ENCODE measurements around the gene TMEM258. TPM values are rescaled to one million over a fixed set of nuclear protein-coding genes. Genes with fewer than 3 reads are reported as not detected.
A peak's percentile ranks its signal among the peaks of the same experiment; 100 is the strongest.

Gene TMEM258
- total RNA-seq, 1 donor from 2014 or later = 75.8 TPM

DNA sequence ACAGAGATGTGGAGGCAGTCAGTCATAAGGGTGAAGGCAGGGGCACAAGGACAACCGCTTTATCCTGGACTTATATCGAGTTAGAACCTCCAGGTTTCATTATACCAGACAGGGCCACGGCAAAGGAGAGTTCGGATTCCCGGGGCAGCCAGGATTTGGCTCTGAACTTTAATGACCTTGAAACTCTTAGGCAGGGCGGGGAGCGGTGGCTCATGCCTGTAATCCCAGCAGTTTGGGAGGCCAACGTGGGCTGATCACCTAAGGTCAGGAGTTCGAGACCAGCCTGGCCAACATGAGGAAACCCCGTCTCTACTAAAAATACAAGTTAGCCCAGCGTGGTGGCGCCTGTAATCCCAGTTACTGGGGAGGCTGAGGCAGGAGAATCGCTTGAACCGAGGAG lies 41.0 kb downstream of the TMEM258 start:
- no peak overlapping the region for H3K4me3 ChIP-seq (ENCODE audit: low read depth, low read length)
- TF ChIP-seq, protein P1, sequence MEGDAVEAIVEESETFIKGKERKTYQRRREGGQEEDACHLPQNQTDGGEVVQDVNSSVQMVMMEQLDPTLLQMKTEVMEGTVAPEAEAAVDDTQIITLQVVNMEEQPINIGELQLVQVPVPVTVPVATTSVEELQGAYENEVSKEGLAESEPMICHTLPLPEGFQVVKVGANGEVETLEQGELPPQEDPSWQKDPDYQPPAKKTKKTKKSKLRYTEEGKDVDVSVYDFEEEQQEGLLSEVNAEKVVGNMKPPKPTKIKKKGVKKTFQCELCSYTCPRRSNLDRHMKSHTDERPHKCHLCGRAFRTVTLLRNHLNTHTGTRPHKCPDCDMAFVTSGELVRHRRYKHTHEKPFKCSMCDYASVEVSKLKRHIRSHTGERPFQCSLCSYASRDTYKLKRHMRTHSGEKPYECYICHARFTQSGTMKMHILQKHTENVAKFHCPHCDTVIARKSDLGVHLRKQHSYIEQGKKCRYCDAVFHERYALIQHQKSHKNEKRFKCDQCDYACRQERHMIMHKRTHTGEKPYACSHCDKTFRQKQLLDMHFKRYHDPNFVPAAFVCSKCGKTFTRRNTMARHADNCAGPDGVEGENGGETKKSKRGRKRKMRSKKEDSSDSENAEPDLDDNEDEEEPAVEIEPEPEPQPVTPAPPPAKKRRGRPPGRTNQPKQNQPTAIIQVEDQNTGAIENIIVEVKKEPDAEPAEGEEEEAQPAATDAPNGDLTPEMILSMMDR (IDR thresholded peaks at IDR 0.05; ENCODE audit: insufficient read depth, low read length, poor library complexity, severe bottlenecking) = no peak
- DNase-seq (ENCODE audit: low read depth) = no peak
- no peaks in the 10 kb centered on the region for H3K27me3 ChIP-seq (ENCODE audit: control insufficient read depth, insufficient read depth, low read length)
- H3K36me3 ChIP-seq (ENCODE audit: control insufficient read depth, insufficient read depth, low read length) = no peaks in the 10 kb centered on the region

DNA sequence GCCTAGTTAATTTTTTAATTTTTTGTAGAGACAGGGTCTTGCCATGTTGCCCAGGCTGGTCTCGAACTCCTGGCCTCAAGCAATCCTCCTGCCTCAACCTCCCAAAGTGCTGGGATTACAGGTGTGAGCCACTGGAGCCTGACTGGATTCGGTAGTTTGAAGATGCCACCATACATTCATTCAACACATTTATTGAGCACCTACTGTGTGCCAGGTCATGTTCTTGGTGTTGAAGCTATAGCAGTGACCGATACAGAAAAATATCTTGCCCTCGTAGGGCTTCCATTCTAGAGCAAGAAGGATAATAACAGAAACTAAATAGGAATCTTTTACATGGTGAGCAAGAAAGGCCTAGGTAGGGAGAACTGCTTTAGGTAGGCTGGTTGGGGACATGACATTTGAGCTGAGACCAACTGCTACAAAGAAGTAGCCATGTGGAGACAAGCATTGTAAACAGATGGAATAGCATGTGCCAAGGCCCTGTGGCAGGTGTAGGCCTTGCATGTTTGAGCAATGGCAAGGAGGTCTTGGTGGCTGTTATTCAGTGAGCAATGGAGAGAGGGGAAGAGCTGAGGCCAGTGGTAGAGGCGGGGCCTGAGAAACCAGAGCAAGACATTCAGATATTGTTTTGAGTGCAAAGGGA lies 41.6 kb downstream of the TMEM258 start:
- H3K36me3 ChIP-seq (ENCODE audit: control insufficient read depth, insufficient read depth, low read length) = no peaks in the 10 kb centered on the region
- H3K4me3 ChIP-seq (ENCODE audit: low read depth, low read length) = no peak overlapping the region
- TF ChIP-seq, protein P1 (IDR thresholded peaks at IDR 0.05; ENCODE audit: insufficient read depth, low read length, poor library complexity, severe bottlenecking) = no peak
- DNase-seq (ENCODE audit: low read depth) = no peak
- no peaks in the 10 kb centered on the region for H3K27me3 ChIP-seq (ENCODE audit: control insufficient read depth, insufficient read depth, low read length)

DNA sequence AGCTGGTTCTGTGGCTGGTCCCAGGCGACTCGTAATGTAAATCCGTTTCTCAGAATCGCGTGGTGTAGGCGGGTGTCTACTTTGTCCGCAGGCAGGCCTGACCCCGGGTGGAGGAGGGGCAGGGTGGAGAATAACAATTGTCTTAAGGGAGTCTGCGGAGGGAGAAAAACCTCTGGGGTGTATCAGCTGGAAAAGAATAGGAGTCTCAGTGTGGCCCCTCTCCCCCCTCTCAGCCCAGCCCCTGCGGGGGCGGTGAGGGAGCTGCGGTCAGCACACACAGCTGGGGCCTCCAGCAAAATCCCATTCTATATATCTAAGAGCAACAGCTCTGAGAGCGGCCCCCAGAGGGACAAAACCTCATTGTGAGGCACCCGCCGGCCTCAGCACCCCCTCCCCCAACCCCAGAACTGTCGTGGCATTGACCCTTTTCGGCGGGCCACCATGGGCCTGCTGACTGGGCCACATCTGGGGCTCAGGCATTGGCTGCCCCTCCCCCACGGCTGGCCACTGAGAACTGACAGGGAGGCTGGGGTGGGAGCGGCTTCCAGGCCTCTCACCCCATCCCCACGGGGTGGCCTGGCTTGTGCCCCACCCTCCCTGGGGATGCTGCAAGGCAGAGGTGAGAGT lies 42.7 kb downstream of the TMEM258 start:
- Histone ChIP-seq H3K27me3 (ENCODE audit: control insufficient read depth, insufficient read depth, low read length) (no peaks in the 10 kb centered on the region), H3K4me3 (ENCODE audit: low read depth, low read length) (no peak overlapping the region), H3K36me3 (ENCODE audit: control insufficient read depth, insufficient read depth, low read length) (no peaks in the 10 kb centered on the region)
- DNase-seq (ENCODE audit: low read depth) = no peak
- TF ChIP-seq, protein P1 (IDR thresholded peaks at IDR 0.05; ENCODE audit: insufficient read depth, low read length, poor library complexity, severe bottlenecking) = no peak

DNA sequence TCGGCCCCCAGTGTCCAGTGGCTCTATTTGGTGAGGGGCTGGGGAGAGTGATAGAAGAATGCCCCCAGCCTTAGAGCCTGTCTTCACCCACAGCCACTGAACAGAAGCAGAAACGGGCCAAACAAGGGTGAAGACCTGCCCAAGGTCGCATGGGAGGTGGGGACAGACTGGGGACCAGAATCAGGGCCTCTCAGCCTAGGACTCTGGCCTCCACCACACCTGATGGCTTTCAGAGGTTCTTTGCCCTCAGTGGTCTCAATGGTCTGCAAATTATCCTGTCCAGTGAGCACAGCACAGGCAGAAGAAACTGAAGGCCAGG lies 44.5 kb downstream of the TMEM258 start:
- Histone ChIP-seq H3K27me3 (ENCODE audit: control insufficient read depth, insufficient read depth, low read length) (no peaks in the 10 kb centered on the region), H3K4me3 (ENCODE audit: low read depth, low read length) (no peak overlapping the region), H3K36me3 (ENCODE audit: control insufficient read depth, insufficient read depth, low read length) (no peaks in the 10 kb centered on the region)
- TF ChIP-seq, protein P1 (IDR thresholded peaks at IDR 0.05; ENCODE audit: insufficient read depth, low read length, poor library complexity, severe bottlenecking) = no peak
- DNase-seq (ENCODE audit: low read depth) = no peak

DNA sequence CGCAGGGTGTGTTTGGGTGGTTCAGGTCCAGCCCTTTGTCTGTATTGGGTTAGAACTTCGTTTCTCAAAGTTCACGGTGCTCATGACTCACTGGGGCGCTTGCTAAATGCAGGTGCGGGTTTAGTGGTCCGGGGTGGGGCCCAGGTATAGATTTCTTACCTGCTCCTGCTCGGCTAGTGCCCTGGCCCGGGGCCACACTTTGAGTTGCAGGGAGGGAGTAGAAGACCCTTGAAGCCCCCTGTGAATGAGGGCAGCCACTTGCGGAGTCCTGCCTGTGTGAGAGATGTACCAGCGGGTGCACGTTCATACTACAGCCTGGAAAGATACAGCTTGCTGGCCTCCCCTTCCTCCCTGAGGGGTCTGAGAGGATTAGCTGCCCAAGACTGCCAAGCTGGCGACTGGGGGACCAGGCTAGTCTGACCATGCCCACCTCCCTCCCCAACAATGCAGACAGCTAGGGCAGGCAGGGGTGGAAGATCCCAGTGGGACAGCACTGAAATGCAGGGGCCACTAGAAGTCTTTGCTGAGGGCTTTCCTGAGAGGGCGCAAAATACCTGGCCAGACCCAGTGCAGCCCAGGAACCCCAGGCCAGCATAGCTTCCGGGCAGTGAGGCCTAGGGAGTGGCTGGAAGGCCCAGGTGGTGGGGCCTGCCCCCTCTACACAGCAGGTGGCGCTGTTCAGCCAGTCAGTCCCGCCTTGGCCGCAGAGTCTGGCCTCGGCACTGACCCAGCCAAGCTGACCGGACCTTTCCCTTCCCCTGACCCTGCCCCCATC lies 45.0 kb downstream of the TMEM258 start:
- no peaks in the 10 kb centered on the region for H3K36me3 ChIP-seq (ENCODE audit: control insufficient read depth, insufficient read depth, low read length)
- no peak for DNase-seq (ENCODE audit: low read depth)
- no peaks in the 10 kb centered on the region for H3K27me3 ChIP-seq (ENCODE audit: control insufficient read depth, insufficient read depth, low read length)
- TF ChIP-seq, protein P1 (IDR thresholded peaks at IDR 0.05; ENCODE audit: insufficient read depth, low read length, poor library complexity, severe bottlenecking) = peak; percentile 96
- H3K4me3 ChIP-seq (ENCODE audit: low read depth, low read length) = no peak overlapping the region

All from kidney epithelial cell (primary cell).